ENCODE results near the gene GRID1. TPM values are rescaled to one million over a fixed set of nuclear protein-coding genes. Genes with fewer than 3 reads are reported as not detected.
"Not testable (repeated sequence)": the region's sequence is repeated elsewhere in the genome, so short reads cannot be mapped to it uniquely, and the experiment has no call there.

The GRID1 gene
- total RNA-seq, 1 donor = not detected

DNA sequence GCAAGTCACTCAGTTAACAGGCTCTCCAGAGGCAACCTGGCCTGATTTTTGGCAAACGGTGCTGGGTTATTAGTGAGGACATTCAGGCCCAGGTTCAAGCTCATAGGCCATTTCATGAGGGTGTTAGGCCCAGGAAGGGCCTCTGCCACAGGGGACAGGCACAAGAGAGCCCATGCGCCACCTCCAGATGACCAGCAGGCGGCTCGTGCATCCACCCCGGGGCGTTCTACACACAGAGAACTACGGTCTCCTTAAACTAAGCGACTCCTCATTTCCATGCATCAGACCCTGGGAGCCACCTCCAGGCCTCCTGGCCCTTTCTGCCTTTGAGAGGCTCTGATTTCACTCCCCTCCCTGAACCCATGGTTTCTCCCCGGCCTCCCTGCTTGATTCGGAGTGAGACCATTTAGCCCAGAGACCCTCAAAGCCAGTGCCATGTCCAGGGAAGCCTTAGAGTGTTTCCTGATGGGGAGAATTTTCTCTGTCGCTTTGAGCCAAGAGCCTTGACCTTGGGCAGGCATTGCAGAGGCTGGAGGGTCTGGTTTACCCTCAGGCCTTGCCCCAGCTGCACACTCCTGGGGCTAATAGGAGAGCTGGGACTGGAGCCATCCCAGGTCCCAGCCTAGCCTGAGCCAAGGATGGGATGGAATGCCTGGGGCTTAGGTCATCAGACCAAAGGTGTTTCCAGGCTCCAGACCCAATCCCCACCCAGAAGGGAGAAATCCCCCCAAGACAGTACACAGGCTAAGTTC, 188.0 kb downstream of the GRID1 start:
- H3K4me3 ChIP-seq (ENCODE audit: low read depth, low read length) = no peak overlapping the region
- TF ChIP-seq, protein P1, sequence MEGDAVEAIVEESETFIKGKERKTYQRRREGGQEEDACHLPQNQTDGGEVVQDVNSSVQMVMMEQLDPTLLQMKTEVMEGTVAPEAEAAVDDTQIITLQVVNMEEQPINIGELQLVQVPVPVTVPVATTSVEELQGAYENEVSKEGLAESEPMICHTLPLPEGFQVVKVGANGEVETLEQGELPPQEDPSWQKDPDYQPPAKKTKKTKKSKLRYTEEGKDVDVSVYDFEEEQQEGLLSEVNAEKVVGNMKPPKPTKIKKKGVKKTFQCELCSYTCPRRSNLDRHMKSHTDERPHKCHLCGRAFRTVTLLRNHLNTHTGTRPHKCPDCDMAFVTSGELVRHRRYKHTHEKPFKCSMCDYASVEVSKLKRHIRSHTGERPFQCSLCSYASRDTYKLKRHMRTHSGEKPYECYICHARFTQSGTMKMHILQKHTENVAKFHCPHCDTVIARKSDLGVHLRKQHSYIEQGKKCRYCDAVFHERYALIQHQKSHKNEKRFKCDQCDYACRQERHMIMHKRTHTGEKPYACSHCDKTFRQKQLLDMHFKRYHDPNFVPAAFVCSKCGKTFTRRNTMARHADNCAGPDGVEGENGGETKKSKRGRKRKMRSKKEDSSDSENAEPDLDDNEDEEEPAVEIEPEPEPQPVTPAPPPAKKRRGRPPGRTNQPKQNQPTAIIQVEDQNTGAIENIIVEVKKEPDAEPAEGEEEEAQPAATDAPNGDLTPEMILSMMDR (IDR thresholded peaks at IDR 0.05; ENCODE audit: insufficient read depth, low read length) = peak; percentile 17
- no peak for DNase-seq (ENCODE audit: low read depth)

DNA sequence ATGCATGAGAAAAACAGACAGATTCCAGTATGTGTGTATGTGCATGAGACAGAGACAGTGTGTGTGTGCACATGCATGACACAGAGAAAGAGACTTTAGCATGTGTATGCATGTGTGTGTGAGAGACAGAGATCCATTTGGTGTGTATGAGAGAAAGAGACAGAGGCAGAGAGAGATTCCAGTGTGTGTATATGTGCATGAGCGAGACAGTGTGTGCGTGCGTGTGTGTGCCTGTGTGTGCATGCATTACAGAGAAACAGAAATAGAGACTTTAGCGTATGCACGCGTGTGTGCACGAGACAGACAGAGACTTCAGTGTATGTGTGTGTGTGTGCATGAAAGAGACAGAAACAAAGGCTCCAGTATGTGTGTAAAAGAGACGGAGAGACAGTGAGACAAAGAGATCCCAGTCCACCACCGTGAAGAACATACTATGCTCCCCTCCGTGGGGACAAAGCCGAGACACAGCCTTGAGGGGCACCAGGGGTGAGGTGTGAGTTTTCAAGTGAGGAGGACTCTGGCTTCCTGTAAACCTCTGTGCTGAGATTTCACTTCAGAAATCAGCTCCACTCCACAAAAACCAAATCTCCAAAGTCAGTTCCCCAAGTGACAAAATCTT, 188.9 kb downstream of the GRID1 start:
- no peak for DNase-seq (ENCODE audit: low read depth)
- TF ChIP-seq, protein P1 (IDR thresholded peaks at IDR 0.05; ENCODE audit: insufficient read depth, low read length) = no peak
- no peak overlapping the region for H3K4me3 ChIP-seq (ENCODE audit: low read depth, low read length)

DNA sequence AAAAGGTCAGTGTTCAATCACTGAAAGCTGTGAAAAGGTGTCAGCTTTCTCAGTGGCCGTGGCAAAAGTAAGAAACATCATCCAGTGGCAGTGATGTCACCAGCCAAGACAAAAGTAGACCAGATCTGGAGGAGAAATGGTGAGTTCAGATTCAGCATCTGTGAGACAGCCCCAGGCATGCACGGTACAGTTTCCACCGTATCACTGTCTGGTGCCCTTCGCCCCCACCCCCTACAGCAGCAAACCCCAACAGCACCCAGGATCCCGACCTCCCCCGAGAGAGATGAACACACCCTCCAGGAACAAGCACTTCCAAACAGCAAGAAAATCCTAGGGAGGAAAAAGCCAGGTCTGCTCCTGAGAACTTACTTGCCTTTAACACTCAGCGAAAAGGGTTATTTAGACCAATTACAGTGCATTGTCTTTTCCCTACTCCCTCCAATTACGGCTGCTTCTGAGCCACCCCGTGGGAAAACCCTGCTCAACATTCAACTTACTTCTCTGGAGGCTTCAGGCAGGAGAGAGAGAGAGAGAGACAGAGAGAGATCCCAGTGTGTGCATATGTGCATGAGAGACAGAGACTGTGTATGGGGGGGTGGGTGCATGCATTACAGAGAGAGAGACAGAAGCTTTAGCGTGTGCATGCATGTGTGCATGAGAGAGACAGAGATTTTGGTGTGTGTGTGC, 189.6 kb downstream of the GRID1 start:
- TF ChIP-seq, protein P1 (IDR thresholded peaks at IDR 0.05; ENCODE audit: insufficient read depth, low read length) = no peak
- H3K4me3 ChIP-seq (ENCODE audit: low read depth, low read length) = no peak overlapping the region
- DNase-seq (ENCODE audit: low read depth) = no peak

DNA sequence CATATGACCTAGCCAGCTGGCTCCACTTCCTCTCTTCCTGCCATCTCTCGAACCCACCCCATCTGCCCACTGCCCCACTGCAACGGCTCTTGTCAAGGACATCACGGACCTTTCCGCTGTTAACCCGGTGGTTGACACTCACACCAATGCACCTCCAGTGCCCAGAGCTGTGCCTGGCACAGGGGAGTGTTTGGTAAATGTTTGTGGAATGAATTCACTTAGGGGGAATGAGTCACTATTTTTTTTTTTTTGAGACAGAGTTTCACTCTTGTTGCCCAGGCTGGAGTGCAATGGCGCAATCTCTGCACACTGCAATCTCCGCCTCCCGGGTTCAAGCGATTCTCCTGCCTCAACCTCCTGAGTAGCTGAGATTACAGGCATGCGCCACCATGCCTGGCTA, 191.1 kb downstream of the GRID1 start:
- H3K4me3 ChIP-seq (ENCODE audit: low read depth, low read length); DNase-seq (ENCODE audit: low read depth): not testable (repeated sequence)

DNA sequence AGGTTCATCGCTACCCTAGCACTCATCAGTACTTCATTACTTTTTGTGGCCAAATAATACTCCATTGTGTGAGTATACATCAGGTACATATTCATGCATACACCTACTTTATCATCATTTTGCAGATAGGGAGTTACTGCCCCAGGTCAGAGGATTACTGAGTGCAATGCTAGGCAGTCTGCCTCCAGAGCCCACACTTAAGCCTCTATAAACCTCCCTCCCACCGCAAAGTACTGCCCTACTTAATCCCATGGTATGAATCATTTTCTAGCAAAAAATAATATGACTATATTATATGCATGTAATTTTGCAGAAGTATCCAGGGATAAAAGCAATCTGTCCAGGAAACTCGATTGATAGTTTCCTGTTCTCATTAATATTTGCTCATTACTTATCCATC, 194.3 kb downstream of the GRID1 start:
- TF ChIP-seq, protein P1 (IDR thresholded peaks at IDR 0.05; ENCODE audit: insufficient read depth, low read length) = no peak
- no peak for DNase-seq (ENCODE audit: low read depth)
- no peak overlapping the region for H3K4me3 ChIP-seq (ENCODE audit: low read depth, low read length)

DNA sequence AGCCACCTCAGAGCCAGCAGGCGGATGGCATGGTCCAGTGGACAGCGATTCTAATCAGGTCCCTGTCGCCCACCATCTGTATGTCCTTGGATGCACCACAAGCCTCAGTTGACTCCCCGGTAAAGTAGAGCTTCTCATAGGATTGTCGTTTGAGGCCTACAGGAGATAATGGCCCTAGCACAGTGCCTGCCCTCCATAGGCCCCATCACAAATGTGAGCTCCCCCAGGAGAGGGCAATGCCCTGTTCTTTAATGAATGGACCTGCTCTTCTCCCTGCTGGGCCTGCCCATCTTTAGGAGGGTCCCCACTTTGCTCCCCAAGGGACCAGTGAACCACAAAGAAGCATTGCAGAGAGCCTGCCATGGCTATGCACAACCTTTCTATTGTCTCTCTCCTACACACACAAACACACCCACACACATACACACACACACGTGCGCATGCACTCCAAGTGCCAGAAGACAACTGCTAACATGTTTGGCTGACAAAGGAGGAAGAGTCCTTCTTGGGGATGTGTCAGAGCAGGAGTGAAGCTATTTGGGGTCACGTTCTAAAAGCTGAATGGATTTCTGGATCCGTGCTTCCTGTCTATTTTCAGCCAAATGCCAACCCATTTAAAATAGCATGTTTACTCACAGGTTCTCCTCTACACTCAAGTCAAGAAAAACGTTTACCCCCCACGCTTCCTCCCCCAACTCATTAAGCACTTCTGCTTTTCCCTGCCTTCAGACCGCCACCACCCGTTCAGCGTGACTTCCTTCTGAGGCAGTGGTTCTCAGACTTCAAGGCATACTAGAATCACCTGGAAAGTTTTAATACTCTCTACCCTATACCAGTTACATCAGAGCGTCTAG, 196.1 kb downstream of the GRID1 start:
- DNase-seq (ENCODE audit: low read depth) = no peak
- TF ChIP-seq, protein P1 (IDR thresholded peaks at IDR 0.05; ENCODE audit: insufficient read depth, low read length) = no peak
- no peak overlapping the region for H3K4me3 ChIP-seq (ENCODE audit: low read depth, low read length)

All from fibroblast of the aortic adventitia (primary cell).